K562 treated with DMSO at 1 percent for 12 hours (cell line): ENCODE results near the gene RXRG. TPM values are rescaled to one million over a fixed set of nuclear protein-coding genes. Genes with fewer than 3 reads are reported as not detected.

Source experiments
- total RNA-seq: library from RNA; unstranded; fragments of 300-600 nt; gene quantifications from 2 replicates; pipeline ENCODE4 v1.2.3, GENCODE V29; 2022; ENCODE audit not compliant: insufficient read depth

Gene RXRG
- total RNA-seq: not detected in 2 replicates

GRCh38 chr1:165444897-165445370 is at the start of gene RXRG:
RXRG (minus strand) TSS chr1:165445126; CDS start chr1:165444893, 233 bp downstream.

GRCh38 chr1:165355977-165356811 is 88.7 kb downstream of the RXRG start, which contains the start of gene LMX1A:
LMX1A (minus strand) TSS chr1:165356715; CDS start chr1:165355559, 1,156 bp downstream.

Other genes starting within 250 kb of the RXRG start
- not detected in 2 replicates for gene LMX1A, start 88.4 kb downstream of the RXRG start, total RNA-seq
- gene LRRC52, start 98.9 kb upstream of the RXRG start, total RNA-seq: not detected in 2 replicates
- gene MGST3, start 186.1 kb upstream of the RXRG start, total RNA-seq: 113 and 134 TPM in 2 replicates